ENCODE data around the gene CDC42SE1.

DNA sequence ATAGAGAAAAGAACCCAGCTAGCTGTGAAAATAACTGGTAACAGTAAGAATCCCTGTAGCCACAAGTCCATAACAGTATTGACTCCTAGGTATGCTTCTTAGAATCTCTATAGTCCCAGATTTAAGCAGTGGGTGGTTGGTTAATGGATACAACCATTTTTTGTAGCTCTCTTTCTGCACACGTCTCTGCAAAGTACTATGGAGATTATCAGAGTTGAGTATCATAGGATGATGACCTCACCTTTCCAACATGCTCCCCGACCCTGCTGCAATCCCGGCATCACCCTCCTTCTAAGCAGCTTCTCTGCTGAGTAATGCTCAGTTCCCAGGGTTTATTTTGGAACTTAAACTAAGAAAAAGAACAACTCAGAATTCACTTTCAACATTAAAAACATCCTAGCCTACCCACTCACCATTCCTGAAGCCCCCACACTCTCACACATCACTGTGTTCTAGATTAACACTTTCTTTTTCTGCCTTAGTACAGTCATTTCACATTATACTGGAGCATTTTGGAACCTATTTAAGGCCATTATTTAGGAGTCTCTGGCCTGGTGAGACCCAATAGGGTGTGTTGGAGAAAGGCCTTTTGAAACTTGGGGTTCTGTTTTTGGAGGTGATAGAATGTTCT lies 3.4 kb upstream of the CDC42SE1 start:
- TF ChIP-seq, protein P1, sequence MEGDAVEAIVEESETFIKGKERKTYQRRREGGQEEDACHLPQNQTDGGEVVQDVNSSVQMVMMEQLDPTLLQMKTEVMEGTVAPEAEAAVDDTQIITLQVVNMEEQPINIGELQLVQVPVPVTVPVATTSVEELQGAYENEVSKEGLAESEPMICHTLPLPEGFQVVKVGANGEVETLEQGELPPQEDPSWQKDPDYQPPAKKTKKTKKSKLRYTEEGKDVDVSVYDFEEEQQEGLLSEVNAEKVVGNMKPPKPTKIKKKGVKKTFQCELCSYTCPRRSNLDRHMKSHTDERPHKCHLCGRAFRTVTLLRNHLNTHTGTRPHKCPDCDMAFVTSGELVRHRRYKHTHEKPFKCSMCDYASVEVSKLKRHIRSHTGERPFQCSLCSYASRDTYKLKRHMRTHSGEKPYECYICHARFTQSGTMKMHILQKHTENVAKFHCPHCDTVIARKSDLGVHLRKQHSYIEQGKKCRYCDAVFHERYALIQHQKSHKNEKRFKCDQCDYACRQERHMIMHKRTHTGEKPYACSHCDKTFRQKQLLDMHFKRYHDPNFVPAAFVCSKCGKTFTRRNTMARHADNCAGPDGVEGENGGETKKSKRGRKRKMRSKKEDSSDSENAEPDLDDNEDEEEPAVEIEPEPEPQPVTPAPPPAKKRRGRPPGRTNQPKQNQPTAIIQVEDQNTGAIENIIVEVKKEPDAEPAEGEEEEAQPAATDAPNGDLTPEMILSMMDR (IDR thresholded peaks at IDR 0.05; ENCODE audit: low read depth, low read length, poor library complexity, severe bottlenecking): no peak
- TF ChIP-seq EZH2phosphoT487 (IDR thresholded peaks at IDR 0.05; ENCODE audit: borderline replicate concordance, low read length): no peak

Data from DOHH2 (cell line).